HG03060 (cell line): ENCODE measurements around the gene NRXN3.

Experiments
- ATAC-seq: cut with Tn5 transposase; IDR thresholded peaks from one replicate; pipeline ENCODE4 v1.9.1; 2021; ENCODE audit warnings: low read depth, moderate number of reproducible peaks; ENCODE audit not compliant: unreplicated experiment

NRXN3 gene

GRCh38 chr14:79251278-79251677 lies 1081.1 kb downstream of the NRXN3 start:
- no peak for ATAC-seq

GRCh38 chr14:79253576-79253975 lies 1083.4 kb downstream of the NRXN3 start:
- ATAC-seq = no peak

- no peak for ATAC-seq
Observed at GRCh38 chr14:79254069-79254775, 1084.0 kb downstream of the NRXN3 start.

DNA sequence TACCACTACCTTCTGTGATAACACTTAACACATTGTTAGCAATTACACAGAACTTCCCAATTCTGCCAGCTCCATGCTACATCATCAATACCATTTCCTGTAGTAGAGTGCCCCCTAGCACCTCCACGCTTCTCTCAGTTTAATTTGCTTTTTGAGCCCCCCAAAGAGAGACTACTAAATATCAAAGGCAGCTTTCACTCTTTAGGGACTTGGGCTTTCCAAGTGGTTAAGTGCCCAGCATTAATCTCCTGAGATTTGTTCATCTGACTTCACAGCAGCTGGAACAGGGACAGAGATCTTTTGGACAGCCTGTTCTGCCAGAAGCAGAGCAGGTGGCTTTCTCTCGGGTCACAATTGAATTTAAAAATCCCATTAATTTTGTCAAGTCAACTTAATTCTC lies 1086.2 kb downstream of the NRXN3 start:
- no peak for ATAC-seq

GRCh38 chr14:79260406-79260805 lies 1090.2 kb downstream of the NRXN3 start:
- ATAC-seq = no peak

GRCh38 chr14:79265366-79265946 lies 1095.3 kb downstream of the NRXN3 start:
- ATAC-seq = no peak

GRCh38 chr14:79270361-79270760 lies 1100.2 kb downstream of the NRXN3 start:
- ATAC-seq = no peak

- no peak for ATAC-seq
Observed at GRCh38 chr14:79271122-79271521, 1100.9 kb downstream of the NRXN3 start.

GRCh38 chr14:79274641-79275291 lies 1104.6 kb downstream of the NRXN3 start:
- no peak for ATAC-seq

- no peak for ATAC-seq
Observed at GRCh38 chr14:79275292-79275655, 1105.1 kb downstream of the NRXN3 start.

DNA sequence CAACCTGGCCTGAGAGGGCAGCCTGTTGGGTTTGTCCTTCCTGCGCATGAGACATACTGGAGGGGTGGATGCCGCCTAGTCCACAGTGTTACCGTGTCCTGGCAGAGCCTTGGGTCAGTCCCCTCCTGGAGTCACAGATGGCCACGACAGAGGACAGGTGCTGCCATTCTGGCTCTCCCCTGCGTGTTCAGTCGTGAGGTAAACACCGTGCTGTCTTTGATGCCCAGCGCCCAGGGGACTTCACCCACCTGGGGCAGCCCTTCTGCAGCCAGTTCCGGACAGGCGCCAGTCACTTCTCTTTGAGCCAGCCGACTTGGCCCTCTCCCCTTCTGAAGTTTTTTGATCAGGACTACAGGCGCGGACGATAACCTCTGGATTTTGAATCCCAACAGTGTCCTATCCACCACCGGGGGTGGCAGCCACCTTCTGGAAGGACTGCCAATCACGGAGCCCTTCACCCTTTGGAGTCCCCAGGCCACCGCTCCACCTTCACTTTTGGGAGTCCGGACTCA lies 1108.2 kb downstream of the NRXN3 start:
- ATAC-seq = no peak

DNA sequence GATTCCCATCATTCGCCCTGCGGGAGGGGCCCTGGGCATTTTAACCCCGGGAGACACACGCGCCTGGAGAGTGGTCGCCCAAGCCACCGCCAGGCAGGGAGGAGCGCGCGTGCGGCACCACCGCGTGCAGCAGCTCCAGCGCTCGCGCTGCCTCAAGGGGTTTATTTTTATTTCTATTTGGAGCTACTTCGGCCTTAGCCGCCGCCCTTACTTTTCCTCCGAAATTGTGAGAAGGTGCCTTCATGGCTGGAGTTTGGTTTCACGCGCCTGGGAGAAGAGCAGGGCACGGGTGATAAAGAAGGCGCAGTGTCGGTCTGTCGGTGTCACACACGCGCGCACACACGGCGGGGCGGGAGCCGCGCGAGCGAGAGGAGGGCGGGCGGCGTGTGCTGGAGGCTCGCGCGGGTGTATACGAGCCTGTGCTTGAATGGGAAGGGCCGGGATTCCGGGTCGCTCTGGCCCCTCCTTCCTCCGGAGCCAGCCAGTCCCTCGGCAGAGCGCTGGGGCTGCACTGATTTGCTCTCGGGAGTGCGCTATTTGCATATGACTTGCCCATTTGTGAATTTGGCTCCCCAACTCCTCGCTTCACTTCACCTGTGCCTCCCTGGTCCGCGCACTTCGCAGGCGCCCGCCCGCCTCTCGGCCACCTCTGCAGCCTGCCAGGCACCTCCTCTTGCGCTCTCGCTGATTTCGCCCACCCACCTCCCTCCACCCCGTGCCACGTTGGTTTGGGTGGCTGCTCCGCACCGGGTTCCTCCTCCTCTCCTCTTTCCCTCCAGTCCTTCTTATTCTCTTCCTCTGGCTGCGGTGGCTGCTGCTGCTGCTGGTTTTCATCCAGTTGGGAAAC lies 1108.8 kb downstream of the NRXN3 start:
- no peak for ATAC-seq

DNA sequence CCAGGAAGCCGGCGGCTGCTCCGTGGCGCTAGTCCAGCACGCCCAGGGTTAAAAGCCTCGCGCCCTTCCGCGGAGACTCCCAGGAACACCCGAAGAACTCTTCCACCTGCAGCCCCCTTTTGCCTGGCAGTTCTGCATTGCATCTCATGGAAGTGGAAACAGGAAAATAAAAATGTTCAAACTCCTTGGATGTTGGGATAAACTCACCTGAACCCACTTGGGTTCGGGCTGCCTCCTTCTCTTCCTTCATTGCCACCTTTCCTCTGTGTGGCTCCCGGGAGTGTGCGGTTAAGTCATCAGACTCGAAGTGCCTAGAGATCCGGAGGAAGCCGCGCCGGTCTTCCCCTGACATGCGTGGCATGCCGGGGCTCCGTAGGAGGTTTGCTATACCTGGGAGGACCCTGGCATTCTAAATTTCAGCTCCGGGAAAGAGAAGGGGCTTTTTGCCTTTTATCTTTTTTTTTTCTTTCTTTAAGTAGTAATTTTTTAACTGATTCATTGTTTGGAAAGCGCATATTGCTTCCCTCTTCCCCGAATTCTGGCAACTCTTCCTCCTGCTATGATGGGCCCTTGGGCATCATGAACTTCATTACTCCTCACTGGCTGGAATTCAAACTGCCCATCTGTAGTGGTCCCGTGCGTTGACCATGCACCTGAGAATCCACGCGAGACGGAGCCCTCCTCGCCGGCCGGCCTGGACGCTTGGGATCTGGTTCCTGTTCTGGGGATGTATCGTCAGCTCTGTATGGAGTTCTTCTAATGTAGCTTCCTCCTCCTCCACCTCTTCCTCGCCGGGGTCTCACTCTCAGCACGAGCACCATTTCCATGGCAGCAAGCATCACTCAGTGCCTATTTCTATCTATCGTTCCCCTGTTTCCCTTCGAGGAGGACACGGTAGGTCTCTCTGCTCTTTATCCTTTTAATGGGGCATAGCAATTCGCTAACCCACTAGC lies 1109.7 kb downstream of the NRXN3 start:
- ATAC-seq = no peak

DNA sequence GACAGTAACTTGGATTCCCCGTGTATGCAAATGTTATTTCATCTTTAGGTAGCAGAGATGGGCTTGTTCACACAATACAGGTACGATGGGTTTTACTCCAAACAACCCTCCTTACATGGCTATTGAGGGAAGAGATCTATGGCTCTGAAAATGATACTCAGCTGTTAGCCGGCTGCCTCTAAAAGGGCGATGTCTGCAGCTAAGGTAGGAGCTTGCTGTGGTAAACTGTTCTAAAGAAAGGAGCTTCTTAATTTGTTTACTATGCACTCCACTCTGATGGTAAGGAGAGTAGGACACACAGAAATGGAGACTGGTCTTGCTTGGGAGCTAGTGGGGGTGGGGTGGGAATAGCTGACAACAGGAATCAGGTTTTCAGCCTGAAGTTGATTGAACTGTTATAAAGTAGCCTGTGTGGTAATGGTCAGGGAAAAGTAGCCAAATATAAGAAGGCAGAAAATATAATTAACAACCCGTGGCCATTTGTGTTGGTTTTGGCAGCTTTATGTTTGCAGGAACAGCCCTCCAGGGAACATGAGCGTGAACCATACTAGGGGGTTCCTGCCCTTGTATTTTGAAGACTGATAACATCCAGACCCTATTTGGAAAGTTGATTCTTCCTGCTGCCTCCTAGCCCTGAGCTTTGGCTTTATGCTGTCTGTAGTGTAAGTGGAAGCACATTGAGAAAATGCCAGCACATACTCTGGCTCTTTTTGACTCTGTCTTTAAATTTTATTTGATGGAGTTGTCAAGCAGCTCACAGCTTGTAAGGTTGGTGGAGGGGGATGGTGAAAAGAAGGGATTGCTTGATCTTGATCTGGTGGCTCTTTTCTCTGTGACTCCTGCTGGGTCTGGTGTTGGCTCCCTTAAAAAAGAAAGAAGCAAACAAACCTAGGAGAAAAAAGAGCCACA lies 1111.3 kb downstream of the NRXN3 start:
- ATAC-seq = no peak

- no peak for ATAC-seq
Observed at GRCh38 chr14:79284621-79285020, 1114.4 kb downstream of the NRXN3 start.

GRCh38 chr14:79285263-79285662 lies 1115.1 kb downstream of the NRXN3 start:
- no peak for ATAC-seq

- ATAC-seq = no peak
Observed at GRCh38 chr14:79287976-79288375, 1117.8 kb downstream of the NRXN3 start.

DNA sequence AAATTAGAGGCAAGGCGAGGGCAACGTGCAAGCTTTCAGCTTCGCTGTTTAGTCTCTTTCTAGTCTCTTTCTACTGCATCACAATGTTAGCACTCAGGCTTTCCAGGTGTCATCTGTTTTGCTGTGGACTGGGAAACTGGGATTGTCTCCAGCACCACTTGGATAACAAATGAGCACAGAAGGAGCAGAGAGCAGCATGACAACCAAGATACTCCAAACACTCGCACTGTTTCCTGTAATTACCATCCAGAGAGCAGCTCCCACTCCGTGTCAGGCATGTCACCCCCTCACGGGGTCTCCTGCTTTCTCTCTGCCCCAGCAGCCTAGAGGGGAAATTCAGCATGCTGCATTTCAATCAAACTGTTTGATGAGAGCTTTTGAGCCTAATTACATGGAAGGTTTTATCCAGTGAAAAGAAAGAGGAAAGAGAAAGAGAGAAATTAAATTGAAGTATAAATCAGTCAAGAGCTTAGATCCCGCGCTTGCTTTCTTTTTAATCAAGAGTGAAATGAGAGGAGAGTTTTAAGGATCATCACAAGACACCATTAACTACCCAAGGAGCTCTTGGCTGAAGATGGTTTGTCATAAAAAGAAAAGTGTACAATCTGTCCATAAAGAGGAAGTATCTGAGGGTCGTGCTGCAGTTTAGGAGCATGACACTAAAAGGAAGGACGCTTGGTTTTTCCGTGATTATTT lies 1123.5 kb downstream of the NRXN3 start:
- ATAC-seq = no peak
